HEK293 (cell line): ENCODE results near the gene H2AZ2.

Source experiments
- PRDM4 ChIP-seq: fragments of 450-650 bp; formaldehyde crosslinking; IDR thresholded peaks from 2 replicates; pipeline ENCODE4 v1.5.1; 2017; ENCODE audit warnings: missing biosample characterization, missing genetic modification characterization
- SP2 ChIP-seq: fragments of 450-650 bp; formaldehyde crosslinking; IDR thresholded peaks from 2 replicates; pipeline ENCODE4 v1.5.1; 2016; ENCODE audit warnings: missing biosample characterization, missing genetic modification characterization
- YY1 ChIP-seq: fragments of 450-650 bp; formaldehyde crosslinking; IDR thresholded peaks from 2 replicates; pipeline ENCODE4 v1.5.1; 2018; ENCODE audit warnings: missing biosample characterization, missing genetic modification characterization
- ZBTB8A ChIP-seq: fragments of 450-650 bp; formaldehyde crosslinking; IDR thresholded peaks from 2 replicates; pipeline ENCODE4 v1.5.1; 2016; ENCODE audit warnings: missing biosample characterization, missing genetic modification characterization
- ZFP37 ChIP-seq: fragments of 450-650 bp; formaldehyde crosslinking; IDR thresholded peaks from 2 replicates; pipeline ENCODE4 v1.5.1; 2016; ENCODE audit warnings: missing biosample characterization, missing genetic modification characterization
- ZIC2 ChIP-seq: fragments of 450-650 bp; formaldehyde crosslinking; IDR thresholded peaks from 2 replicates; pipeline ENCODE4 v1.5.1; 2016; ENCODE audit warnings: missing biosample characterization, missing genetic modification characterization
- ZNF112 ChIP-seq: fragments of 450-650 bp; formaldehyde crosslinking; IDR thresholded peaks from 2 replicates; pipeline ENCODE4 v1.5.0; 2017; ENCODE audit warnings: missing biosample characterization, missing genetic modification characterization
- ZNF2 ChIP-seq: fragments of 450-650 bp; formaldehyde crosslinking; IDR thresholded peaks from 2 replicates; pipeline ENCODE4 v1.5.1; 2016; ENCODE audit warnings: missing biosample characterization, missing genetic modification characterization
- ZNF391 ChIP-seq: fragments of 450-650 bp; formaldehyde crosslinking; IDR thresholded peaks from 2 replicates; pipeline ENCODE4 v1.5.1; 2016; ENCODE audit warnings: low read depth, missing biosample characterization, missing genetic modification characterization, borderline replicate concordance
- ZNF561 ChIP-seq: fragments of 450-650 bp; IDR thresholded peaks from 2 replicates; pipeline ENCODE4 v1.5.1; 2018; ENCODE audit warnings: missing biosample characterization, missing genetic modification characterization, borderline replicate concordance
- ZNF658 ChIP-seq: fragments of 450-650 bp; formaldehyde crosslinking; IDR thresholded peaks from 2 replicates; pipeline ENCODE4; 2016; ENCODE audit warnings: missing biosample characterization, missing genetic modification characterization
- ZNF660 ChIP-seq: fragments of 450-650 bp; IDR thresholded peaks from 2 replicates; pipeline ENCODE4 v1.5.1; 2018; ENCODE audit warnings: missing biosample characterization, mild to moderate bottlenecking, missing genetic modification characterization
- ZNF677 ChIP-seq: fragments of 450-650 bp; IDR thresholded peaks from 2 replicates; pipeline ENCODE4 v1.5.0; 2018; ENCODE audit warnings: missing biosample characterization, mild to moderate bottlenecking, missing genetic modification characterization, moderate library complexity
- ZNF843 ChIP-seq: fragments of 450-650 bp; formaldehyde crosslinking; IDR thresholded peaks from 2 replicates; pipeline ENCODE4 v1.5.1; 2016; ENCODE audit warnings: missing biosample characterization, missing genetic modification characterization
- TF ChIP-seq, protein P1 (sequence below): fragments of 450-650 bp; formaldehyde crosslinking; IDR thresholded peaks from 2 replicates; pipeline ENCODE4 v1.5.1; 2016; ENCODE audit warnings: missing biosample characterization, missing genetic modification characterization
- TF ChIP-seq, protein P2 (sequence below): fragments of 450-650 bp; formaldehyde crosslinking; IDR thresholded peaks from 2 replicates; pipeline ENCODE4 v1.5.1; 2016; ENCODE audit warnings: missing biosample characterization, missing genetic modification characterization, borderline replicate concordance
- TF ChIP-seq, protein P3 (sequence below): fragments of 450-650 bp; formaldehyde crosslinking; IDR thresholded peaks from 2 replicates; pipeline ENCODE4 v1.5.1; 2016; ENCODE audit warnings: missing biosample characterization, missing genetic modification characterization
- TF ChIP-seq, protein P4 (sequence below): fragments of 450-650 bp; IDR thresholded peaks from 2 replicates; pipeline ENCODE4 v1.5.1; 2018; ENCODE audit warnings: missing biosample characterization, mild to moderate bottlenecking, missing genetic modification characterization
- TF ChIP-seq, protein P5 (sequence below): fragments of 450-650 bp; IDR thresholded peaks from 2 replicates; pipeline ENCODE4 v1.5.1; 2018; ENCODE audit warnings: missing biosample characterization, missing genetic modification characterization

The H2AZ2 gene

DNA sequence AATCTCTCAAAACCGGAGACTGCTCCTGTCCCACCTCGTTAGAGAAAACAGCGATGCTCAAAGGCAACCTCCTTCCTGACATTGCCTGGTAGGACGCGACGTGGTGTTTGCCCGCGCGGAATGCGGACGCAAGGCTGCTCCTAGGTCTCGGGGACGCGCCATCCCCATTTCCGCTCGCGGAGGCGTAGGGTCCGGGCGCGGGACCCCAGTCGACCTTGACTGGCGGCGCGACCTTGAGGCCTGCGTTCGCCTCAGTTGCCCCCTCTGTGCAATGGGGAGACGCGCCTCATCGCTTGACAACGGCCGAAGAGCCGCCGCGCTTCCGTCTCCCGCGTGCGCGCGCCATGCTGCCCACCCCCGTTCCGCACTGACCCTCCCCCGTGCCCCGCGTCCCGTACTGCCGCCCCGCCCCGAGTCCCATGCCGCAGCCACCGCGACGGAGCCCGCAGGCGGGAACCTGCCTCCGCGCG lies 51.8 kb downstream of the H2AZ2 start (continued):
- TF ChIP-seq PRDM4 (tag by site-specific recombination) (0 out of 2 replicates have a peak, but pooled peaks have one; percentile 15), ZNF561 (no peak; the same call in 1 of the 2 replicates), ZIC2 (tag by site-specific recombination) (no peak), ZNF658 (tag by site-specific recombination) (no peak), ZBTB8A (no peak; the same call in 1 of the 2 replicates), ZNF660 (tag by site-specific recombination) (peak; percentile 41; the same call in 1 of the 2 replicates), ZNF112 (no peak), ZNF843 (tag by site-specific recombination) (peak; percentile 71), ZNF677 (tag by site-specific recombination) (no peak), ZFP37 (tag by site-specific recombination) (peak; percentile 62), ZNF2 (peak; percentile 38; the same call in 1 of the 2 replicates), ZNF391 (tag by site-specific recombination) (peak; percentile 51; the same call in 1 of the 2 replicates), YY1 (tag by site-specific recombination) (peak; percentile 82), SP2 (tag by site-specific recombination) (no peak)
- TF ChIP-seq, protein P1, sequence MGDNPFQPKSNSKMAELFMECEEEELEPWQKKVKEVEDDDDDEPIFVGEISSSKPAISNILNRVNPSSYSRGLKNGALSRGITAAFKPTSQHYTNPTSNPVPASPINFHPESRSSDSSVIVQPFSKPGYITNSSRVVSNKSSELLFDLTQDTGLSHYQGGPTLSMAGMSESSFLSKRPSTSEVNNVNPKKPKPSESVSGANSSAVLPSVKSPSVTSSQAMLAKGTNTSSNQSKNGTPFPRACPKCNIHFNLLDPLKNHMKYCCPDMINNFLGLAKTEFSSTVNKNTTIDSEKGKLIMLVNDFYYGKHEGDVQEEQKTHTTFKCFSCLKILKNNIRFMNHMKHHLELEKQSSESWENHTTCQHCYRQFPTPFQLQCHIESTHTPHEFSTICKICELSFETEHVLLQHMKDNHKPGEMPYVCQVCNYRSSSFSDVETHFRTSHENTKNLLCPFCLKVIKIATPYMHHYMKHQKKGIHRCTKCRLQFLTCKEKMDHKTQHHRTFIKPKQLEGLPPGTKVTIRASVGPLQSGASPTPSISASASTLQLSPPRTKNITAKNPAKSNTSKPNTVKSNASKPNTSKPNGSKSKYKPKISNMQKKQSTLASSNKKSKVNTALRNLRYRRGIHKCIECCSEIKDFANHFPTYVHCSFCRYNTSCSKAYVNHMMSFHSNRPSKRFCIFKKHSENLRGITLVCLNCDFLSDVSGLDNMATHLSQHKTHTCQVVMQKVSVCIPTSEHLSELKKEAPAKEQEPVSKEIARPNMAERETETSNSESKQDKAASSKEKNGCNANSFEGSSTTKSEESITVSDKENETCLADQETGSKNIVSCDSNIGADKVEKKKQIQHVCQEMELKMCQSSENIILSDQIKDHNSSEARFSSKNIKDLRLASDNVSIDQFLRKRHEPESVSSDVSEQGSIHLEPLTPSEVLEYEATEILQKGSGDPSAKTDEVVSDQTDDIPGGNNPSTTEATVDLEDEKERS (tag by site-specific recombination): peak; percentile 91
- TF ChIP-seq, protein P2, sequence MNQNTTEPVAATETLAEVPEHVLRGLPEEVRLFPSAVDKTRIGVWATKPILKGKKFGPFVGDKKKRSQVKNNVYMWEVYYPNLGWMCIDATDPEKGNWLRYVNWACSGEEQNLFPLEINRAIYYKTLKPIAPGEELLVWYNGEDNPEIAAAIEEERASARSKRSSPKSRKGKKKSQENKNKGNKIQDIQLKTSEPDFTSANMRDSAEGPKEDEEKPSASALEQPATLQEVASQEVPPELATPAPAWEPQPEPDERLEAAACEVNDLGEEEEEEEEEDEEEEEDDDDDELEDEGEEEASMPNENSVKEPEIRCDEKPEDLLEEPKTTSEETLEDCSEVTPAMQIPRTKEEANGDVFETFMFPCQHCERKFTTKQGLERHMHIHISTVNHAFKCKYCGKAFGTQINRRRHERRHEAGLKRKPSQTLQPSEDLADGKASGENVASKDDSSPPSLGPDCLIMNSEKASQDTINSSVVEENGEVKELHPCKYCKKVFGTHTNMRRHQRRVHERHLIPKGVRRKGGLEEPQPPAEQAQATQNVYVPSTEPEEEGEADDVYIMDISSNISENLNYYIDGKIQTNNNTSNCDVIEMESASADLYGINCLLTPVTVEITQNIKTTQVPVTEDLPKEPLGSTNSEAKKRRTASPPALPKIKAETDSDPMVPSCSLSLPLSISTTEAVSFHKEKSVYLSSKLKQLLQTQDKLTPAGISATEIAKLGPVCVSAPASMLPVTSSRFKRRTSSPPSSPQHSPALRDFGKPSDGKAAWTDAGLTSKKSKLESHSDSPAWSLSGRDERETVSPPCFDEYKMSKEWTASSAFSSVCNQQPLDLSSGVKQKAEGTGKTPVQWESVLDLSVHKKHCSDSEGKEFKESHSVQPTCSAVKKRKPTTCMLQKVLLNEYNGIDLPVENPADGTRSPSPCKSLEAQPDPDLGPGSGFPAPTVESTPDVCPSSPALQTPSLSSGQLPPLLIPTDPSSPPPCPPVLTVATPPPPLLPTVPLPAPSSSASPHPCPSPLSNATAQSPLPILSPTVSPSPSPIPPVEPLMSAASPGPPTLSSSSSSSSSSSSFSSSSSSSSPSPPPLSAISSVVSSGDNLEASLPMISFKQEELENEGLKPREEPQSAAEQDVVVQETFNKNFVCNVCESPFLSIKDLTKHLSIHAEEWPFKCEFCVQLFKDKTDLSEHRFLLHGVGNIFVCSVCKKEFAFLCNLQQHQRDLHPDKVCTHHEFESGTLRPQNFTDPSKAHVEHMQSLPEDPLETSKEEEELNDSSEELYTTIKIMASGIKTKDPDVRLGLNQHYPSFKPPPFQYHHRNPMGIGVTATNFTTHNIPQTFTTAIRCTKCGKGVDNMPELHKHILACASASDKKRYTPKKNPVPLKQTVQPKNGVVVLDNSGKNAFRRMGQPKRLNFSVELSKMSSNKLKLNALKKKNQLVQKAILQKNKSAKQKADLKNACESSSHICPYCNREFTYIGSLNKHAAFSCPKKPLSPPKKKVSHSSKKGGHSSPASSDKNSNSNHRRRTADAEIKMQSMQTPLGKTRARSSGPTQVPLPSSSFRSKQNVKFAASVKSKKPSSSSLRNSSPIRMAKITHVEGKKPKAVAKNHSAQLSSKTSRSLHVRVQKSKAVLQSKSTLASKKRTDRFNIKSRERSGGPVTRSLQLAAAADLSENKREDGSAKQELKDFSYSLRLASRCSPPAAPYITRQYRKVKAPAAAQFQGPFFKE: peak; percentile 80; the same call in 1 of the 2 replicates
- TF ChIP-seq, protein P3, sequence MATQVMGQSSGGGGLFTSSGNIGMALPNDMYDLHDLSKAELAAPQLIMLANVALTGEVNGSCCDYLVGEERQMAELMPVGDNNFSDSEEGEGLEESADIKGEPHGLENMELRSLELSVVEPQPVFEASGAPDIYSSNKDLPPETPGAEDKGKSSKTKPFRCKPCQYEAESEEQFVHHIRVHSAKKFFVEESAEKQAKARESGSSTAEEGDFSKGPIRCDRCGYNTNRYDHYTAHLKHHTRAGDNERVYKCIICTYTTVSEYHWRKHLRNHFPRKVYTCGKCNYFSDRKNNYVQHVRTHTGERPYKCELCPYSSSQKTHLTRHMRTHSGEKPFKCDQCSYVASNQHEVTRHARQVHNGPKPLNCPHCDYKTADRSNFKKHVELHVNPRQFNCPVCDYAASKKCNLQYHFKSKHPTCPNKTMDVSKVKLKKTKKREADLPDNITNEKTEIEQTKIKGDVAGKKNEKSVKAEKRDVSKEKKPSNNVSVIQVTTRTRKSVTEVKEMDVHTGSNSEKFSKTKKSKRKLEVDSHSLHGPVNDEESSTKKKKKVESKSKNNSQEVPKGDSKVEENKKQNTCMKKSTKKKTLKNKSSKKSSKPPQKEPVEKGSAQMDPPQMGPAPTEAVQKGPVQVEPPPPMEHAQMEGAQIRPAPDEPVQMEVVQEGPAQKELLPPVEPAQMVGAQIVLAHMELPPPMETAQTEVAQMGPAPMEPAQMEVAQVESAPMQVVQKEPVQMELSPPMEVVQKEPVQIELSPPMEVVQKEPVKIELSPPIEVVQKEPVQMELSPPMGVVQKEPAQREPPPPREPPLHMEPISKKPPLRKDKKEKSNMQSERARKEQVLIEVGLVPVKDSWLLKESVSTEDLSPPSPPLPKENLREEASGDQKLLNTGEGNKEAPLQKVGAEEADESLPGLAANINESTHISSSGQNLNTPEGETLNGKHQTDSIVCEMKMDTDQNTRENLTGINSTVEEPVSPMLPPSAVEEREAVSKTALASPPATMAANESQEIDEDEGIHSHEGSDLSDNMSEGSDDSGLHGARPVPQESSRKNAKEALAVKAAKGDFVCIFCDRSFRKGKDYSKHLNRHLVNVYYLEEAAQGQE (tag by site-specific recombination): peak; percentile 28; the same call in 1 of the 2 replicates
- TF ChIP-seq, protein P4, sequence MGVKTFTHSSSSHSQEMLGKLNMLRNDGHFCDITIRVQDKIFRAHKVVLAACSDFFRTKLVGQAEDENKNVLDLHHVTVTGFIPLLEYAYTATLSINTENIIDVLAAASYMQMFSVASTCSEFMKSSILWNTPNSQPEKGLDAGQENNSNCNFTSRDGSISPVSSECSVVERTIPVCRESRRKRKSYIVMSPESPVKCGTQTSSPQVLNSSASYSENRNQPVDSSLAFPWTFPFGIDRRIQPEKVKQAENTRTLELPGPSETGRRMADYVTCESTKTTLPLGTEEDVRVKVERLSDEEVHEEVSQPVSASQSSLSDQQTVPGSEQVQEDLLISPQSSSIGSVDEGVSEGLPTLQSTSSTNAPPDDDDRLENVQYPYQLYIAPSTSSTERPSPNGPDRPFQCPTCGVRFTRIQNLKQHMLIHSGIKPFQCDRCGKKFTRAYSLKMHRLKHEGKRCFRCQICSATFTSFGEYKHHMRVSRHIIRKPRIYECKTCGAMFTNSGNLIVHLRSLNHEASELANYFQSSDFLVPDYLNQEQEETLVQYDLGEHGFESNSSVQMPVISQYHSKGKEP (tag by site-specific recombination): no peak
- TF ChIP-seq, protein P5, sequence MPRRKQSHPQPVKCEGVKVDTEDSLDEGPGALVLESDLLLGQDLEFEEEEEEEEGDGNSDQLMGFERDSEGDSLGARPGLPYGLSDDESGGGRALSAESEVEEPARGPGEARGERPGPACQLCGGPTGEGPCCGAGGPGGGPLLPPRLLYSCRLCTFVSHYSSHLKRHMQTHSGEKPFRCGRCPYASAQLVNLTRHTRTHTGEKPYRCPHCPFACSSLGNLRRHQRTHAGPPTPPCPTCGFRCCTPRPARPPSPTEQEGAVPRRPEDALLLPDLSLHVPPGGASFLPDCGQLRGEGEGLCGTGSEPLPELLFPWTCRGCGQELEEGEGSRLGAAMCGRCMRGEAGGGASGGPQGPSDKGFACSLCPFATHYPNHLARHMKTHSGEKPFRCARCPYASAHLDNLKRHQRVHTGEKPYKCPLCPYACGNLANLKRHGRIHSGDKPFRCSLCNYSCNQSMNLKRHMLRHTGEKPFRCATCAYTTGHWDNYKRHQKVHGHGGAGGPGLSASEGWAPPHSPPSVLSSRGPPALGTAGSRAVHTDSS (tag by site-specific recombination): no peak
